Neuronal stem cell (in vitro differentiated cells): ENCODE data around the gene LTBP2.

Experiments
- DNase-seq: peaks from one replicate; pipeline ENCODE4 v3.0.0-alpha.2; 2013; ENCODE audit warnings: low spot score
- H2AFZ ChIP-seq: one replicate; pipeline ENCODE4 v1.6.1; 2013; ENCODE audit warnings: mild to moderate bottlenecking, low read length, inconsistent platforms
- H2AK5ac ChIP-seq: 2 replicates; pipeline ENCODE4 v1.6.1; 2013; ENCODE audit warnings: low read depth, mild to moderate bottlenecking, inconsistent platforms, low read length, moderate library complexity, mixed read lengths
- H2BK120ac ChIP-seq: 2 replicates; pipeline ENCODE4 v1.6.1; 2013; ENCODE audit warnings: low read depth, mild to moderate bottlenecking, inconsistent platforms, low read length, moderate library complexity, mixed read lengths
- H2BK12ac ChIP-seq: one replicate; pipeline ENCODE4 v1.6.1; 2013; ENCODE audit warnings: low read length, inconsistent platforms
- H2BK15ac ChIP-seq: 2 replicates; pipeline ENCODE4 v1.6.1; 2013; ENCODE audit warnings: mild to moderate bottlenecking, low read length, inconsistent platforms, mixed read lengths
- H2BK5ac ChIP-seq: one replicate; pipeline ENCODE4 v1.6.1; 2013; ENCODE audit warnings: inconsistent platforms, mild to moderate bottlenecking, low read length, moderate library complexity
- H3K14ac ChIP-seq: one replicate; pipeline ENCODE4 v1.6.1; 2013; ENCODE audit warnings: low read length, inconsistent platforms
- H3K18ac ChIP-seq: 2 replicates; pipeline ENCODE4 v1.6.1; 2013; ENCODE audit warnings: low read length, inconsistent platforms
- H3K23ac ChIP-seq: 2 replicates; pipeline ENCODE4 v1.6.1; 2013; ENCODE audit warnings: low read depth, mild to moderate bottlenecking, mixed read lengths, low read length, inconsistent platforms; ENCODE audit not compliant: poor library complexity
- H3K27ac ChIP-seq: replicated peaks from 3 replicates; pipeline ENCODE4 v1.5.1; 2013; ENCODE audit warnings: low read length, inconsistent platforms
- H3K27me3 ChIP-seq, 3 experiments: 2 replicates each; pipeline ENCODE4 v1.6.1; 2013; ENCODE audit warnings: low read length in 3 of 3, mild to moderate bottlenecking in 2 of 3, inconsistent platforms in 1 of 3, low read depth in 1 of 3, mixed read lengths in 1 of 3, moderate library complexity in 1 of 3; ENCODE audit not compliant: control insufficient read depth in 3 of 3, insufficient read depth in 3 of 3
- H3K36me3 ChIP-seq, 2 donors: replicated peaks in 1 of 2; 2 replicates each; pipeline ENCODE4 v1.6.1; 2013; ENCODE audit warnings: low read length in 2 of 2; ENCODE audit not compliant: control insufficient read depth in 2 of 2, insufficient read depth in 2 of 2
- H3K4ac ChIP-seq: 2 replicates; pipeline ENCODE4 v1.6.1; 2013; ENCODE audit warnings: inconsistent platforms, mild to moderate bottlenecking, low read length, moderate library complexity
- H3K4me1 ChIP-seq, 2 donors: 1 replicate in 1 of 2; 2 replicates in 1 of 2; pipeline ENCODE4 v1.6.1; 2013; ENCODE audit warnings: low read length in 2 of 2, low read depth in 1 of 2; ENCODE audit not compliant: control insufficient read depth in 2 of 2, insufficient read depth in 1 of 2
- H3K4me2 ChIP-seq: one replicate; pipeline ENCODE4 v1.6.1; 2013; ENCODE audit warnings: mild to moderate bottlenecking, low read length, inconsistent platforms; ENCODE audit not compliant: insufficient read depth, poor library complexity, severe bottlenecking
- H3K4me3 ChIP-seq, 2 donors: 2 replicates each; pipeline ENCODE4 v1.5.1; 2013; ENCODE audit warnings: low read length in 2 of 2, mild to moderate bottlenecking in 2 of 2, inconsistent platforms in 1 of 2, moderate library complexity in 1 of 2
- H3K79me1 ChIP-seq: one replicate; pipeline ENCODE4 v1.6.1; 2013; ENCODE audit warnings: low read depth, mild to moderate bottlenecking, inconsistent platforms, low read length, moderate library complexity
- H3K9ac ChIP-seq: one replicate; pipeline ENCODE4 v1.6.1; 2013; ENCODE audit warnings: mild to moderate bottlenecking, low read depth, low read length, inconsistent platforms; ENCODE audit not compliant: poor library complexity
- H3K9me3 ChIP-seq, 2 donors: replicated peaks in 1 of 2; 2 replicates each; pipeline versions ENCODE3 to v1.6.1; 2013; ENCODE audit warnings: low read length in 2 of 2, mild to moderate bottlenecking in 2 of 2, inconsistent platforms in 1 of 2, low read depth in 1 of 2, mixed read lengths in 1 of 2, moderate library complexity in 1 of 2; ENCODE audit not compliant: control insufficient read depth in 2 of 2, insufficient read depth in 1 of 2
- H4K8ac ChIP-seq: one replicate; pipeline ENCODE4 v1.6.1; 2013; ENCODE audit warnings: low read depth, mild to moderate bottlenecking, inconsistent platforms, low read length, moderate library complexity
- H4K91ac ChIP-seq: one replicate; pipeline ENCODE4 v1.6.1; 2013; ENCODE audit warnings: low read length, low read depth, mild to moderate bottlenecking, inconsistent platforms; ENCODE audit not compliant: poor library complexity
- WGBS, 2 donors: extraction: QIAGEN DNeasy Blood & Tissue Kit; methylation state at CpG; one replicate each; pipeline ENCODE4 v1.1.7; 2013; ENCODE audit warnings: missing lambda C conversion rate in 2 of 2, mixed read lengths in 1 of 2; ENCODE audit not compliant: insufficient read length in 2 of 2, insufficient replicate concordance in 1 of 2; ENCODE audit errors: extremely low coverage in 2 of 2; 5-methylcytosine and 5-hydroxymethylcytosine counted together

Gene LTBP2

DNA sequence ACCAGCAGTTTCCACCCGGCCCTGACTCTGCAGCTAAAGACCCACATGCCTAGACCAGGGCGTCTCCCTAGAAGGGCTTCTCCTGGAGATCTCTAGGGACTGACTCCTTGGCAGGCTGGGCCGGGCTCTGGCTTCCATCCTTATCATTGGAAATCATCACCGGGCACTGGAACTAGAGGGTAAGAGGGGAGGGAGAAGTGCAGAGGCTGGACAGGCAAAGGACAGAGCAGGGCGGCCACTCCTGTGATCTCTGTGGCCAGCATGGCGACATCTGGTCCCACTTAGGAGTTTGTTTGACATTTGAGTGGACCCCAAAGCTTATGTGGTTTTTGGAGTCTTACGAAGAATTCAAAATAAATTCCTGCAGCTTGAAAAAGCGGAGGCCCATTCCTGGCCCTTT, 7.1 kb downstream of the LTBP2 start:
- Histone ChIP-seq H4K8ac (no peak overlapping the region), H2BK5ac (peak overlapping the region; percentile 6), H4K91ac (no peak overlapping the region), H2BK15ac (no peak overlapping the region), H2BK120ac (no peak overlapping the region), H2AFZ (no peak overlapping the region), H3K4me2 (no peak overlapping the region), H3K4ac (no peak overlapping the region), H2BK12ac (no peak overlapping the region), H3K27me3 (peaks cover 0 to 18% (median 3%) of the 10 kb centered on the region in 3 experiments), H3K4me1 (no peaks in the 10 kb centered on the region), H3K79me1 (no peaks in the 10 kb centered on the region), H3K27ac (no peak overlapping the region), H3K23ac (no peak overlapping the region), H3K36me3 (no peaks in the 10 kb centered on the region), H3K9me3 (no peaks in the 10 kb centered on the region), H3K9ac (no peak overlapping the region), H3K14ac (no peak overlapping the region), H2AK5ac (no peak overlapping the region), H3K4me3 (no peak overlapping the region), H3K18ac (no peak overlapping the region)
- no CpG with 5 or more reads among the region's 8 CpGs for WGBS, 2 donors
- no peak for DNase-seq

DNA sequence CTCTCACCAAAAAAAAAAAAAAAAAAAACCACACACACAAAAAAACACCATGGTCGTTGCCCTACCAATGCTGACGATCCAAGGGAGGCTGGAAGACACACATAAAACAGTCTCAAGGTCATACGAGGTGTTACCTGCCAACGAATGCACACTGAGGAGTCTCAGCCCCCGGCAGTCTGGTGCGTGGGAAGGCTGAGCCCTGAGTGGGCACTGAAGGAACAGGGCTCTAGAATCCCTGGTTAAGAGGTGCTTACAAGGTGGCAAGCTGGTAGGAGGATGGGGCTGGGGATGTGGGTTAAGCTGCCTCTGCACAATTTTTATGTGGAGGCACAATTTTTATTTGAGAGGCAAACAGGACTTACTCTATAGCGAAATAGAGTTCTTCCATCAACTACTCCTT, 7.9 kb downstream of the LTBP2 start:
- Histone ChIP-seq H2AK5ac (no peak overlapping the region), H3K4me1 (no peaks in the 10 kb centered on the region), H2BK15ac (no peak overlapping the region), H4K8ac (no peak overlapping the region), H3K27me3 (peaks cover 0 to 13% (median 0%) of the 10 kb centered on the region in 3 experiments), H3K9ac (no peak overlapping the region), H2AFZ (no peak overlapping the region), H2BK120ac (no peak overlapping the region), H3K4me3 (no peak overlapping the region), H2BK5ac (no peak overlapping the region), H3K36me3 (no peaks in the 10 kb centered on the region), H3K14ac (no peak overlapping the region), H3K4ac (no peak overlapping the region), H3K9me3 (no peaks in the 10 kb centered on the region), H3K79me1 (no peaks in the 10 kb centered on the region), H2BK12ac (no peak overlapping the region), H3K18ac (no peak overlapping the region), H3K23ac (no peak overlapping the region), H4K91ac (no peak overlapping the region), H3K4me2 (no peak overlapping the region), H3K27ac (no peak overlapping the region)
- no peak for DNase-seq
- WGBS, 2 donors = no CpG with 5 or more reads among the region's 7 CpGs

DNA sequence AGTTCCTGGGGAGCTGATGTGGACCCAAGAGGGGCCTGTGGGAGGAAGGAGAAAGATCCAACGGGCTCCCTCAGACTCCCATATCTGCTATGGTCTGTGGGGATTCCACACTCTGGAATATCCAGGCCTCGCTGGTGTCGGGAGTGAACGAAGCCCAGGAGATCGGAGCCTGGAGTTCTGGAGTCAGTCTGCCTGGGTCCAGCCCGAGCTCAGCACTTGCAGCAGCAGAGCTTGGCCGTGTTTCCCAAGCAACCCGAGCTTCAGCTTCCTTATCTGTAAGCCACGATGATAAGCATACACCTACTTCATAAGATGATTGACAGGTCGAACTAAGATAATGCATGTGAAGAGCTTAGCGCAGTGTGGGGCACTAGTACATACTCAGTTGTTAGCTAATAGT, 10.1 kb downstream of the LTBP2 start:
- Histone ChIP-seq H3K9me3 (no peaks in the 10 kb centered on the region), H3K9ac (no peak overlapping the region), H3K4me2 (no peak overlapping the region), H3K14ac (no peak overlapping the region), H4K8ac (no peak overlapping the region), H3K23ac (no peak overlapping the region), H3K4ac (no peak overlapping the region), H3K18ac (no peak overlapping the region), H3K27ac (no peak overlapping the region), H2BK5ac (no peak overlapping the region), H4K91ac (no peak overlapping the region), H3K4me1 (no peaks in the 10 kb centered on the region), H2AK5ac (no peak overlapping the region), H3K36me3 (no peaks in the 10 kb centered on the region), H2BK15ac (no peak overlapping the region), H3K79me1 (no peaks in the 10 kb centered on the region), H3K4me3 (no peak overlapping the region), H2BK120ac (no peak overlapping the region), H2AFZ (no peak overlapping the region), H2BK12ac (no peak overlapping the region), H3K27me3 (peaks cover 0 to 22% (median 0%) of the 10 kb centered on the region in 3 experiments)
- no CpG with 5 or more reads among the region's 11 CpGs for WGBS, 2 donors
- DNase-seq = no peak

DNA sequence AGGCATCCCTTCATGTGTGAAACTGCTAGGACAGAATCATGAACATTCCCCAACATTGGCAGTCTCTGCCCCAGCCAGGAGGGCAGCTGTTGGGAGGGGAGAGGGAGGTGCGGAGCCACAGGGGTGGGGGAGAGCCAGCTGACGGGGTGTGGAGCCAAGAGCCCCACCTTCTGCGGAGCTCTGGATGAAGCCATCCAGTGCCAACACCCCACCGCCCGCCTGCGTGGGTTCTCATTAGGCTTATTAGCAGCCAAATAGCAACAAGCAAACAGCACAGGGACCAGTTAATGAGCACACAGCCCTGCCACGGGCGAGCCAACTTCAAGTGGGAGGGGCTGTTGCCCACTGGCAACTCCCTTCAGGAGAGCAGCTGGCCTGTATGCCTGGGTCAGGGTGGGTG, 12.1 kb downstream of the LTBP2 start:
- Histone ChIP-seq H3K9me3 (no peaks in the 10 kb centered on the region), H3K18ac (no peak overlapping the region), H3K4me2 (no peak overlapping the region), H3K27me3 (peaks cover 0 to 20% (median 0%) of the 10 kb centered on the region in 3 experiments), H2AFZ (no peak overlapping the region), H3K9ac (no peak overlapping the region), H2BK15ac (no peak overlapping the region), H2BK120ac (peak overlapping the region; percentile 85), H3K27ac (no peak overlapping the region), H3K4me1 (no peaks in the 10 kb centered on the region), H3K14ac (no peak overlapping the region), H4K91ac (no peak overlapping the region), H2AK5ac (peak overlapping the region; percentile 64), H3K79me1 (no peaks in the 10 kb centered on the region), H2BK5ac (no peak overlapping the region), H3K4me3 (no peak overlapping the region), H2BK12ac (no peak overlapping the region), H4K8ac (no peak overlapping the region), H3K4ac (no peak overlapping the region), H3K36me3 (no peaks in the 10 kb centered on the region), H3K23ac (no peak overlapping the region)
- DNase-seq = no peak
- WGBS, 2 donors = no CpG with 5 or more reads among the region's 8 CpGs
